Measurements from ENCODE around the gene PRKAG2.

DNA sequence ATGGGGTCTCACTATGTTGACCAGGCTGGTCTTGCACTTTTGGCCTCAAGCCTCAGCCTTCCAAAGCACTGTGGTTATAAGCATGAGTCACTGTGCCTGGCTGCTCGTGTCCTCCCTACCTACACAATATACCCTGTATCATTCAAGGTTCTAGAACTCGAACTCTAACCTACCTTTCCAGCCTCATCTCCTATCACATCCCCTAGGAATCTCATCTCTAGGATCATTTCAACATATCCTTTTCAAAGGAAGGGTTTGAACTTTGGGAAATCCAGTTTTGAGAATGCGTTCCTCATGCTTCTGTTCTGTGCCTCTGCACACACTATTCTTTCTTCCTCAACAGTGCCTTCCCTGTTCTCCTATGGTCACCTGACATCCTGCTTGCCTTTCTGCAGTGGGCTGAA, 269.4 kb downstream of the PRKAG2 start:
- TF ChIP-seq POLR2A (IDR thresholded peaks at IDR 0.05), result no peak
- TF ChIP-seq, protein P1, sequence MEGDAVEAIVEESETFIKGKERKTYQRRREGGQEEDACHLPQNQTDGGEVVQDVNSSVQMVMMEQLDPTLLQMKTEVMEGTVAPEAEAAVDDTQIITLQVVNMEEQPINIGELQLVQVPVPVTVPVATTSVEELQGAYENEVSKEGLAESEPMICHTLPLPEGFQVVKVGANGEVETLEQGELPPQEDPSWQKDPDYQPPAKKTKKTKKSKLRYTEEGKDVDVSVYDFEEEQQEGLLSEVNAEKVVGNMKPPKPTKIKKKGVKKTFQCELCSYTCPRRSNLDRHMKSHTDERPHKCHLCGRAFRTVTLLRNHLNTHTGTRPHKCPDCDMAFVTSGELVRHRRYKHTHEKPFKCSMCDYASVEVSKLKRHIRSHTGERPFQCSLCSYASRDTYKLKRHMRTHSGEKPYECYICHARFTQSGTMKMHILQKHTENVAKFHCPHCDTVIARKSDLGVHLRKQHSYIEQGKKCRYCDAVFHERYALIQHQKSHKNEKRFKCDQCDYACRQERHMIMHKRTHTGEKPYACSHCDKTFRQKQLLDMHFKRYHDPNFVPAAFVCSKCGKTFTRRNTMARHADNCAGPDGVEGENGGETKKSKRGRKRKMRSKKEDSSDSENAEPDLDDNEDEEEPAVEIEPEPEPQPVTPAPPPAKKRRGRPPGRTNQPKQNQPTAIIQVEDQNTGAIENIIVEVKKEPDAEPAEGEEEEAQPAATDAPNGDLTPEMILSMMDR (IDR thresholded peaks at IDR 0.05), result no peak

Measured in transverse colon (tissue), 3 donors.